Measurements from ENCODE around the gene ABTB2.

The ABTB2 gene

DNA sequence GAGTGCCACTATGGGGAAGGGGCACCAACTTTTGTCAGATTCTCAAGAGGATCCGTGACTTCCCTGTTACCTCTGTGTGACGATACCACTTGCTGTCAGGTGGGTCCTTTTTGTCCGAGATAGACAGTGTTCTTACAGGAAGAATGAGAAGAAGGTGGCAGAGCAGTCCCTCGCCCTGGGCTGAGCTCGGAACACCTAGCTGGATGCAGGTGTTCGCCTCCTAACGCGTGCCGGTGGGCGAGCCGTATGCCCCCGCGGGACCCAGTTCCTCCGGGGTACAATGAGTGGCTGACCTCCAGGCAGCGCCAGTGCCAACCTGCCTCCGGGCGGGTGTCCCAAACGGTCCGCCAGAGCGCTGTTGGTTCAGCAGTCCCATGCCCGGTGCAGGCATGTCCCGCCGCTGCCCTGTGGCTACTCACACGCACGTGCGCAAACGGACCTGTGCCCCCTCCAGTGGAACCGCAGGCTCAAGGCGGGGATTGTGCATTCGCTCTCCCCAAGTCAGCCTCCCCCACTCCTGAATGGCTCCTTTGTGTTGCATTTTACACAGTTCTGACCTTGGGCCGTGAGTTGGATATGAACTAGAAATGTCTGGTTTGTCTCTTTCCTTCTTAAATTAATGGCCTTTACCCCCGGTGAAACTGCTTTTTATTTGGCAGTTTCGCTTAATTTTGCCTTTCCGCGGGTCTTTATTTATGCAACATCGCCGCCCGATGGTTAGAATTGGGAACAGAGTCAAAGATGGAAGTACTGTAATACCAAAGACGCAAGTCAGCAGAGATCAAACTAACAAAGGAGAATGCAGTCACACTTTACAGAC is 1.1 kb upstream of the ABTB2 start:
- Histone ChIP-seq H3K4me1 (ENCODE audit: control insufficient read depth, insufficient read depth, low read length) (peaks cover 35% of the 10 kb centered on the region), H3K4me3 (ENCODE audit: low read length) (peak overlapping the region; percentile 81), H3K9me3 (ENCODE audit: control insufficient read depth, low read length) (no peaks in the 10 kb centered on the region), H3K27me3 (replicated peaks; ENCODE audit: control insufficient read depth, insufficient read depth, low read length) (no peaks in the 10 kb centered on the region), H3K9ac (ENCODE audit: low read length) (peak overlapping the region; percentile 64), H3K36me3 (ENCODE audit: control insufficient read depth, insufficient read depth, low read length, severe bottlenecking) (no peaks in the 10 kb centered on the region)
- DNase-seq (ENCODE audit: low read depth): peak; percentile 93

GRCh38 chr11:34358258-34358727 is 483 bp upstream of the ABTB2 start:
- no peaks in the 10 kb centered on the region for H3K36me3 ChIP-seq (ENCODE audit: control insufficient read depth, insufficient read depth, low read length, severe bottlenecking)
- no peaks in the 10 kb centered on the region for H3K27me3 ChIP-seq (replicated peaks; ENCODE audit: control insufficient read depth, insufficient read depth, low read length)
- no peaks in the 10 kb centered on the region for H3K9me3 ChIP-seq (ENCODE audit: control insufficient read depth, low read length)
- H3K9ac ChIP-seq (ENCODE audit: low read length): peak overlapping the region; percentile 43
- peak; percentile 67 for DNase-seq (ENCODE audit: low read depth)
- H3K4me3 ChIP-seq (ENCODE audit: low read length): peak overlapping the region; percentile 81
- H3K4me1 ChIP-seq (ENCODE audit: control insufficient read depth, insufficient read depth, low read length): peaks cover 34% of the 10 kb centered on the region

GRCh38 chr11:34356913-34357700 is 703 bp downstream of the ABTB2 start:
- Histone ChIP-seq H3K27me3 (replicated peaks; ENCODE audit: control insufficient read depth, insufficient read depth, low read length) (no peaks in the 10 kb centered on the region), H3K4me1 (ENCODE audit: control insufficient read depth, insufficient read depth, low read length) (peaks cover 34% of the 10 kb centered on the region), H3K9me3 (ENCODE audit: control insufficient read depth, low read length) (no peaks in the 10 kb centered on the region), H3K4me3 (ENCODE audit: low read length) (peak overlapping the region; percentile 85), H3K9ac (ENCODE audit: low read length) (peak overlapping the region; percentile 80), H3K36me3 (ENCODE audit: control insufficient read depth, insufficient read depth, low read length, severe bottlenecking) (no peaks in the 10 kb centered on the region)
- peak; percentile 80 for DNase-seq (ENCODE audit: low read depth)

GRCh38 chr11:34356576-34356912 is 1.3 kb downstream of the ABTB2 start:
- Histone ChIP-seq H3K9ac (ENCODE audit: low read length) (peak overlapping the region; percentile 80), H3K36me3 (ENCODE audit: control insufficient read depth, insufficient read depth, low read length, severe bottlenecking) (no peaks in the 10 kb centered on the region), H3K4me3 (ENCODE audit: low read length) (peak overlapping the region; percentile 85), H3K9me3 (ENCODE audit: control insufficient read depth, low read length) (no peaks in the 10 kb centered on the region), H3K4me1 (ENCODE audit: control insufficient read depth, insufficient read depth, low read length) (peaks cover 34% of the 10 kb centered on the region), H3K27me3 (replicated peaks; ENCODE audit: control insufficient read depth, insufficient read depth, low read length) (no peaks in the 10 kb centered on the region)
- DNase-seq (ENCODE audit: low read depth): no peak

- Histone ChIP-seq H3K9ac (ENCODE audit: low read length) (no peak overlapping the region), H3K4me1 (ENCODE audit: control insufficient read depth, insufficient read depth, low read length) (peaks cover 34% of the 10 kb centered on the region), H3K27me3 (replicated peaks; ENCODE audit: control insufficient read depth, insufficient read depth, low read length) (no peaks in the 10 kb centered on the region), H3K36me3 (ENCODE audit: control insufficient read depth, insufficient read depth, low read length, severe bottlenecking) (no peaks in the 10 kb centered on the region), H3K4me3 (ENCODE audit: low read length) (peak overlapping the region; percentile 85), H3K9me3 (ENCODE audit: control insufficient read depth, low read length) (no peaks in the 10 kb centered on the region)
- no peak for DNase-seq (ENCODE audit: low read depth)
Measured at GRCh38 chr11:34356130-34356529, 1.7 kb downstream of the ABTB2 start.

DNA sequence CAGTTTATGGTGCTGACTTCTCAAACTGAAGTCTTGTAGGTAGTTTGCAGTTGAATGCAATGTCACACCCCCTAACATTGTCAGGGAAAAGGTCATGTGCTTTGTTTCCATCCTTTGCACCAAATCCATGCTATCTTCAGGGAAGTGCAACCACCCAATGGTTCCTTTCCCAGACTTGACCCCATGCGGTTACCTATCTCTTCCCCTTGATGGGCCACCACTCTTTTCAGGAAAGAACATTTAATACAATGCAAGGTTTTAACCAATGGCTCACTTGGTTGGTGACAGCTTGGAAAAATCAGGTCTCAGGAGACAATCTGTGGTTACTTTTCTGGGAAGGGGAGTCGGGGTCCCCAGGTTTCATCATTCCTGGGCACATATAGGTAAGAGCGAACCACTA is 2.1 kb downstream of the ABTB2 start:
- H3K9me3 ChIP-seq (ENCODE audit: control insufficient read depth, low read length): no peaks in the 10 kb centered on the region
- H3K27me3 ChIP-seq (replicated peaks; ENCODE audit: control insufficient read depth, insufficient read depth, low read length): no peaks in the 10 kb centered on the region
- H3K4me1 ChIP-seq (ENCODE audit: control insufficient read depth, insufficient read depth, low read length): peaks cover 34% of the 10 kb centered on the region
- H3K4me3 ChIP-seq (ENCODE audit: low read length): peak overlapping the region; percentile 85
- DNase-seq (ENCODE audit: low read depth): no peak
- no peaks in the 10 kb centered on the region for H3K36me3 ChIP-seq (ENCODE audit: control insufficient read depth, insufficient read depth, low read length, severe bottlenecking)
- no peak overlapping the region for H3K9ac ChIP-seq (ENCODE audit: low read length)

- Histone ChIP-seq H3K4me3 (ENCODE audit: low read length) (no peak overlapping the region), H3K36me3 (ENCODE audit: control insufficient read depth, insufficient read depth, low read length, severe bottlenecking) (no peaks in the 10 kb centered on the region), H3K9me3 (ENCODE audit: control insufficient read depth, low read length) (no peaks in the 10 kb centered on the region), H3K4me1 (ENCODE audit: control insufficient read depth, insufficient read depth, low read length) (peaks cover 34% of the 10 kb centered on the region), H3K9ac (ENCODE audit: low read length) (no peak overlapping the region), H3K27me3 (replicated peaks; ENCODE audit: control insufficient read depth, insufficient read depth, low read length) (no peaks in the 10 kb centered on the region)
- DNase-seq (ENCODE audit: low read depth): no peak
Measured at GRCh38 chr11:34354782-34355181, 3.0 kb downstream of the ABTB2 start.

DNA sequence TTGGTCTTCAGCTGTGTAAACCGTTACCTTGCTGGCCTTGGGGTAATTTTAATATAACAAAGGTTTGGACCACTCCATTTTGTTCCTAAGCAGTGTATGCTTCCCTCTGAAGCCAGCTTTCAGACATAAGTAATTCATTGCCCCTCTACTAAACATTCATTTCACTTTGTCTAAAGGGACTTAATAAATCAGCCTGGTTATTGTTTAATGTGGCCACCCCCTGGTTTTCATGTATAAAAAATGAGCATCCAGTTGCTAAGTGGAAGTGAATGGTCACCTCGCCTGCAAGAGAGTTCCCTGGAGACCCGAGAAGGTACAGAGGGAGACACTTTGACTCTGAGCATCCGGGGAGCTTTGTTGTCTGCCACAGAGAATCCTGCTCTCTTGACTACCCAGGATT is 3.9 kb downstream of the ABTB2 start:
- H3K27me3 ChIP-seq (replicated peaks; ENCODE audit: control insufficient read depth, insufficient read depth, low read length): no peaks in the 10 kb centered on the region
- H3K4me1 ChIP-seq (ENCODE audit: control insufficient read depth, insufficient read depth, low read length): peaks cover 34% of the 10 kb centered on the region
- no peak overlapping the region for H3K4me3 ChIP-seq (ENCODE audit: low read length)
- H3K9ac ChIP-seq (ENCODE audit: low read length): no peak overlapping the region
- H3K9me3 ChIP-seq (ENCODE audit: control insufficient read depth, low read length): no peaks in the 10 kb centered on the region
- DNase-seq (ENCODE audit: low read depth): no peak
- H3K36me3 ChIP-seq (ENCODE audit: control insufficient read depth, insufficient read depth, low read length, severe bottlenecking): no peaks in the 10 kb centered on the region

- no peaks in the 10 kb centered on the region for H3K27me3 ChIP-seq (replicated peaks; ENCODE audit: control insufficient read depth, insufficient read depth, low read length)
- no peaks in the 10 kb centered on the region for H3K36me3 ChIP-seq (ENCODE audit: control insufficient read depth, insufficient read depth, low read length, severe bottlenecking)
- H3K4me3 ChIP-seq (ENCODE audit: low read length): no peak overlapping the region
- DNase-seq (ENCODE audit: low read depth): no peak
- H3K4me1 ChIP-seq (ENCODE audit: control insufficient read depth, insufficient read depth, low read length): peaks cover 22% of the 10 kb centered on the region
- H3K9ac ChIP-seq (ENCODE audit: low read length): no peak overlapping the region
- no peaks in the 10 kb centered on the region for H3K9me3 ChIP-seq (ENCODE audit: control insufficient read depth, low read length)
Measured at GRCh38 chr11:34351687-34352469, 5.9 kb downstream of the ABTB2 start.

GRCh38 chr11:34351051-34351450 is 6.8 kb downstream of the ABTB2 start:
- Histone ChIP-seq H3K9me3 (ENCODE audit: control insufficient read depth, low read length) (no peaks in the 10 kb centered on the region), H3K4me1 (ENCODE audit: control insufficient read depth, insufficient read depth, low read length) (peaks cover 22% of the 10 kb centered on the region), H3K9ac (ENCODE audit: low read length) (no peak overlapping the region), H3K4me3 (ENCODE audit: low read length) (no peak overlapping the region), H3K36me3 (ENCODE audit: control insufficient read depth, insufficient read depth, low read length, severe bottlenecking) (no peaks in the 10 kb centered on the region), H3K27me3 (replicated peaks; ENCODE audit: control insufficient read depth, insufficient read depth, low read length) (no peaks in the 10 kb centered on the region)
- no peak for DNase-seq (ENCODE audit: low read depth)

- Histone ChIP-seq H3K36me3 (ENCODE audit: control insufficient read depth, insufficient read depth, low read length, severe bottlenecking) (no peaks in the 10 kb centered on the region), H3K9ac (ENCODE audit: low read length) (no peak overlapping the region), H3K4me3 (ENCODE audit: low read length) (no peak overlapping the region), H3K27me3 (replicated peaks; ENCODE audit: control insufficient read depth, insufficient read depth, low read length) (no peaks in the 10 kb centered on the region), H3K4me1 (ENCODE audit: control insufficient read depth, insufficient read depth, low read length) (peaks cover 24% of the 10 kb centered on the region), H3K9me3 (ENCODE audit: control insufficient read depth, low read length) (no peaks in the 10 kb centered on the region)
- DNase-seq (ENCODE audit: low read depth): no peak
Measured at GRCh38 chr11:34349882-34350281, 7.9 kb downstream of the ABTB2 start.

Data from adipocyte (in vitro differentiated cells).